Nucleus accumbens (tissue), 56 donors: ENCODE measurements around the gene ZFP1.
"Not testable (repeated sequence)": the region's sequence is repeated elsewhere in the genome, so short reads cannot be mapped to it uniquely, and the experiment has no call there.

ENCODE experiments used
- DNase-seq, 56 donors: peaks; one replicate each; lab custom pipeline; 2025; lab: John Stamatoyannopoulos, UW

The ZFP1 gene

DNA sequence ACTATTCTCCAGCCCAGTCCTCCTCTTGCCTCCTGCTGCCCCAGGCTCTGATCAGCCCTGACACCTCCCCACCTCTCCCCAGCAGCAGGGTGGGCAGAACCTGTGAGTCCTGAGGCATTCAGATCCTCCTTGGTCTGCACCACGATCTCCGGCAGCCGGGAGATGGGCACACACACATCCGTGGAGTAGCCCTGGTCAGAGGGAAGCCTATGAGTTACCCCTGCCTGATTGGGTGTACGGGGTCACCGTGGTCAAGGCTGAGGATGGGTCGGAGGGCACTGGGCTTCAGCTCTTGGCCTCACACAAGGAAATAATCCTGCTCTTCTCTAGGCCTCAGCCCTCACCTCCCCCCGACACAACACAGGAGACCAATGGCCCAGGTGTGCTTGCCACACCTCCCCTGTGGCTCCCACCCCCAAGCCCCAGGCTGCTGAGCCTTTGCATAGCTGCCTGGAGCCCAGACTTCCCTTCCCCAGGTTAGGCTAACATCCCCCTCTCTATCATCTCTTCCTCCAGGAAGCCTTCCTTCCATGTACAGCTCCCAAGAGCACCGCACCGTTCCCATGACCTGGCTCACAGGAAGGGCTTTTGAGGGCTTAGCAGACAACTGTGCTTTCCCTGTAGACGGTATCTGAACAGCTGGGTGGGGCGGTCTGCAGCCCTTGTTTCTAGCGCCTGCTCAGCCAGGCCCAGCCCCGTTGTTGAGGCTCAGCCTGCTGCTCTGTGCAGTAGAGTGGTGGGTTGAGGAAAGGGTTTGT lies 35.4 kb upstream of the ZFP1 start:
- DNase-seq: no peak

DNA sequence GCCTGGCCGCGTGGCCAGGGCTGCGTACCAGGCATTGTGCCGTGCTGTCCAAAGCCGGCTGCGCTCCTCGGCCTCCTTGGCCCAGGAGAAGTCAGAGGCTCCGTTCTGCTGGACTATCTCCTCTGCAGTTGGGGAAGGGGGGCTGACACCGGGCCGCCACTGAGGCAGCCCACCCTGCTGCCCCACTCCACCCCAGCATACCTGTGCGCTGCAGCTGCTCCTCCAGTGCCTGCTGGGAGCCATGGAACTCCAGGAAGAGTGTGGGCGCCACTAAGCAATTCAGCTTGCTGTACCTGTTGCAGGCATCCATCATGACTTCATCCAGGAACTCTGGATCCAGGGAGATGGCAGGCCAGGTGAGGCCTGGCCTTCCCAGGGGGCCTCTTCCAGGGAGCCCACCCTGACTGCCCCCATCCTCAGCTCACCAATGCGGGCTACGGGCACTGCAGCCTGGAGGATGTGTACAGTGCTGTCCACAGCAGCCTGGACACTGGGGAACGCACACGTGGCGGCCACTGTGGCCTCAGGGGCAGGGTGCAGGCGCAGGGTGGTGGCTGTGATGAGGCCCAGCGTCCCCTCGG lies 34.7 kb upstream of the ZFP1 start:
- no peak for DNase-seq

DNA sequence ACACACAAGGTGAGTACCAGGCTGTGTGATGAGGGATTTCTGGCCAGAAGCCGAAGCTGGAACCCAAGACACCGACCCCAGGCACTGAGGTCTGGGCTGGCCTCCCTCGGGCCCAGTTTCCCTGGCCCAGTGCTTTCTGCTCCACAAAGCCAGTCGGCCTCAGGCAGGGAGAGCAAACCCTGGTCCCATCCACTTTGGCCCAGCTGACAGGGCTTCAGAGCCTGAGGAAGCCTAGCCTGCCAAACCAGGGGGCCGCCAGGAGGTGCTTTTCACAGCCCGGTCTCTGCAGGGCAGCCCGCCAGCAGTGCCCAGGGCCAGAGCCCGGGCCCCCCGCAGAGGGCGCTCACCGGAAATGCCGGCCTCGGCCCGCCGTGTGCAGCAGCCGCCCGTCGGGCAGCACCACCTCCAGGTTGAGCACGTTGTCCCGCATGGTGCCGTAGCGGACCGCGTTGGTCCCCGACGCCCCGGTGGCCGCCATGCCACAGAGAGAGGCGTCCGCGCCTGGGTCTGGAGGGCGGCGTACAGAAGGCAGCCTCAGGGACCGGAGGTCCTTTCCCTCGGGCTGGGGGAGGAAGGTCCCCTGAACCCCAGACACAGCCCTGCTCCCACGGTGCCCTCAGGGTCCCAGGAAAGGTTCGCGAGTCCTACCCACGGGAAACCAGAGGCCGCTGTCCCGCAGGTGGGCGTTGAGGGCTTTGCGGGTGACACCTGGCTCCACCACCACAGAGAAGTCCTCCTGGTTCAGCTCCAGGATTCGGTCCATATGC lies 34.0 kb upstream of the ZFP1 start:
- DNase-seq: peak in 7 of 56 donors; percentile 20 to 40 (median 37)

DNA sequence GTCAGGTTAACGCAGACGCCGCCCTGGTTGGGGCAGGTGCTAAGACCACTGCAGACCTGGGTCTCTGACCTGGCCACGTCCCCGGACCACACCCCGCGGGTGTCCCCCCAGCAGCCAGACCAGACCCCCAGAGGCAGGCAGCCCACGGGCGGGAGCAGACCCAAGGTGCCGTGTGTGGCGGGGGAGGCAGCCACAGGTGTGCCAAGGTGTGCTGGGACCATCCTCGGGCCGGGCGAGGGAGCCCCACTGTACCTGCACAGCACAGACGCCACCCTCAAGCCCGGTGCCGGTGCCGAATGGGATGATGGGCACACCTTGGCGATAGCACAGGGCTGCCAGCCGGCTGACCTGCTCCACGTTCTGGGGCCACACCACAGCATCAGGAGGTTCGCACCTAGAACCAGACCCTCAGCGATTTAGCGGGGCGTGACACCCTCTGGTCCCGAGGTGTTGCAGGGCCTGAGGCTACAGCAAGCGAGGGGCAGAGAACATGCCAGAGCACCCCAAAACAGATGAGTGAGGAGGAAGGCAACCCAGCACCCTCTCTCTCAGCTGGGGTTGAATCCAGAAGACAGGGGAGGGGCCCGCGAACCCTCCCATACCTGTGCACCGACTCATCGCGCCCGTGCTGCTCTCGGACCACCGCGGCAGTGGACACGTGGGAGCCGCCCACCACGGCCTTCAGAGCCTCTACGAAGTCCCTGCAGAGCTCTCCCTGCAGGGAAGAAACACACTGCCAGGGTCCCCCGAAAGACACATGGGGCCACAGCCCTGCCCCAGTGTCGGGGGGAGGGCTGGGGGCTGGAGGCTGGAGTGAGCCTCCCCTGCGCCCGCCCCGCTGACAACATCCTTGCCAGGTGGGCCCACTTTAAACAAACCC lies 33.1 kb upstream of the ZFP1 start:
- DNase-seq: no peak

DNA sequence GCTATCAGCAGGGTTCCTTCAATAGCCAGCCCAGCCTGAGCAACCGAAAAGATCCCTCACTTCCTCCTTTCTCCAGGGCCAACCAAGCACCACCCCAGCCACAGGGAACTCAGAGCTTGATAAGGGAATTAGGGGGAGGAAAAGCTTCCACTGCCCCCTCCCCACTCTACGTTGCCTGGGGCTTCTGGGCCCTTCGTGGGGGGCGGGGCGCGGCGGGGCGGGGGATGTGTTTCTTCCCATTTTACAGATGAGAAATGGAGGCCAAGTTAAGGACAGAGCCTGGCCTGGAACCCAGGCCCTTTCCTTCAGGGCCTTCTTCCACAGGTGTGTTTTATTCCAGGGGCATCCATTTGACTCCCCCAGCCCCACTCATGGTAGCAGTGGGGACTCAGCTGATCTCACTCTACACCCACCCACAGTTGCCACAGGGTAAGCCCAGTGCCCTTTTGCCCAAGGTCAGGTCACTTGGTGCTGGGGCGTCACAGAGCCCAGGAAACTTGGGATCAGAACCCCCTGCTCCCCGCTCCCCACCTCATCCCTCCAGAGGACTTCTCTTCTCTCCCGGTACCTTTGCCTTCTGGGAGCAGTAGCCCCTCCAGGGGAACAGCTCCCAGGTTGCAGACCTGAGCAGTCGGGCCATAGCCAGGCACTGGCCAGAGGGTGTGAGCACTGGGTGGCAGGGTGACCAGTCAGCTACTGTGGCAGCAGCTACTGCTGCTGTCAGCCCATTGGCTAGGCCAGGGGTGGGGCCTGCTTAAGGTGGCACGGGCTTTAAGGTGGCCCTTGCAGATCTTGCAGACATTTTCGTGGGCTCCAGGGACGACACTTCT lies 32.0 kb upstream of the ZFP1 start, which contains the start of gene LDHD:
Gene LDHD, minus strand, starts transcription at position 700 of the 830 bp plus-strand sequence. Its CDS starts 60 bp downstream, at position 640.
- DNase-seq: peak in 55 of 56 donors; percentile 24 to 95 (median 81)

DNA sequence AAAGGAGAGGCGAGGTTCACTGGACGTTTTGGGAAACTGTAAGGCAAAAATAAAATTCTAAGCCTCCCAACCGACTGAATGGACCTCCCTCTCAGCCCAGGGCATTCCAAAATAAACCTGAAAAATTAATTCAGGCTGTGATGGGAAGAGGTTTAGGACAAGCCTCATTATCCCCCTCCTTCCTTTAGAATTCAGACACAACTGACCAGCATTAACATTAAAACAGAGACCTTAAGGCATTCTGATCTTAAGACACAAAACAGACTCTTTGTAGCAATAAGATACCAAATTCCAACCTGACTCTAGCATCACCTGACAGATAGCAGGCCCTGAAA lies 31.4 kb upstream of the ZFP1 start:
- no peak for DNase-seq

DNA sequence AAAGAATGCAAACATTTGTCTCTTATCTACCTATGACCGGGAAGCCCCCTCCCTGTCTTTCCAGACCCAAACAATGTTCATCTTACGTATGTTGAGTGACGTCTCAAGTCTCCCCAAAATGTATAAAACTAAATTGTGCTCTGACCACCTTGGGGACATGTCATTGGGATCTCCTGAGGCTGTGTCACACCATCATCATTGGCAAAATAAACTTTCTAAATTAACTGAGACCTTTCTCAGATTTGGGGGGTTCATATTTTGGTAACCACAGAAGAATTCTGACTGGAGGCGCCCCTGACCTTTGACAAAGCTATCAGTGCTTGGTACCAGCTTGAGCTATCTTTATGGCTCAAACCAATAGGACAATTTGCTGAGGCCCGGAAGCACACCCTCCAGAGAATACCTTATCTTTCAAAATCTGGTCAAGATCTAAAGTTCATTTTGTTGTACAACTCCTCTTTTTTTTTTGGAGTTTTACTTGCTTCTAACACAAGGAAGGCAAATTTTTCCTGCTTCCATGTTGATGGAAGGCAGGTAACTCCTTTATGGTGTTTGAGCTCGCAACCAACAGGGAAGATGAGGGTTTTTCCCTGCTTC lies 29.3 kb upstream of the ZFP1 start:
- DNase-seq: no peak

DNA sequence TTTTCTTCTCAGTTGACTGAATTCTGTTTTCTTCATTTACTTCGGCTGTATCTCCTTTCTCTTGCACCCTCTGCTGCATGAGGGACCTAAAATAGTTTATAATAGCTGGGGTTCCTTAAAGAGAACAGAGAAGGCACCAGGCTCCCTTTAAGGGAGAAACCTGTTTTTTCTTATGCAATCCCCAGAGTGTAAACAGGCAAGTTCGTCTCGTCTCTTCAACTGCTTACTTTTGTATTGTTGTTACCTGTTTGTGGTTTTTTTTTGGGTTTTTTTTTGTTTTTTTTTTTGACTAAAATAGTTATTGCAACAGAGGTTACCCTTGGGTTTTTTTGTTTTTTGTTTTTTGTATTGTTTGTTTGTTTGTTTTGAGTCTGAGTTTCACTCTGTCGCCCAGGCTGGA lies 28.1 kb upstream of the ZFP1 start:
- no peak for DNase-seq

DNA sequence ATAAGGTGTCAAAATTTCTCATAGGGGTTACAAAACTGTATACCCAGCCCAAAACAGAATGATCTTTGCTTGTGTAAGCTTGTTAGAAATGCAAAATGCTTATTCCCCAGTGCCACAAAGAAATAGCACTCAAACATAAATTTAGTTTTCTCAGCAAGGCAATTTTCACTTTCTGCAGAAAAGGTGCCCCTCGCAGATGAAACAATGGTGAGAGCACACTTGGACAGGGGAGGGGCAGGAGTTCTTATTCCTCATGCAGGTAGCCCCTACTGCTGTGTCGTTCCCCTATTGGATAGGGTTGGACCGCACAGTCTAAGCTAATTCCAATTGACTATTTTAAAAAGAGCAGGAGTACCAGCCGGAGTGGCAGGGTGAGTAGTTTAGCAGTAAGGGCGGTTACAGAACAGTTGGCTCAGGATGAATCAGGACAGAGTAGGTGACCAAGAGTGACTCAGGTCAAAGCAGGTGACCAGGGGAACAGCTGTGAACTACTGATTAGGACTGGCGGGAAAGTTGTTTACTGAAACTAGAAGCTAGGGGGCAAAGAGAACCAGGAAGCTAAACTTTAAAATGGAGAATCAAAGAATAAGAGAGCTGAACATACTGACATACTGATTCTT lies 26.3 kb upstream of the ZFP1 start:
- DNase-seq: no peak

DNA sequence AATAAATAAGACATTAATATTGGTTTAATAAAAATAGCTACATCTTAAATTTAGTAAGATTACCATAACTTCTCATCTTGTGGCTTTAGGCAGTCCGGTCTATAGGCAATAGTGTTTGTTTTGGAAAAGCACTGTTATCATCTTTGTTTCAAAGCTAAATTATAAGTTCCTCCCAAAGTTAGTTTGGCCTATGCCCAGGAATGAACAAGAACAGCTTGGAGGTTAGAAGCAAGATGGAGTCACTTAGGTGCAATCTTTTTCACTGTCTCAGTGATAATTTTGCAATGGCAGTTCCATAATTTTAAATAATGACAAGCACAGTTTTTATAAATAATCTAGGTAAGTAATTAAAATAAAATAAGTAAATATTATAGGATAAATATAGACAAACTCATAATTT lies 25.7 kb upstream of the ZFP1 start:
- DNase-seq: no peak

DNA sequence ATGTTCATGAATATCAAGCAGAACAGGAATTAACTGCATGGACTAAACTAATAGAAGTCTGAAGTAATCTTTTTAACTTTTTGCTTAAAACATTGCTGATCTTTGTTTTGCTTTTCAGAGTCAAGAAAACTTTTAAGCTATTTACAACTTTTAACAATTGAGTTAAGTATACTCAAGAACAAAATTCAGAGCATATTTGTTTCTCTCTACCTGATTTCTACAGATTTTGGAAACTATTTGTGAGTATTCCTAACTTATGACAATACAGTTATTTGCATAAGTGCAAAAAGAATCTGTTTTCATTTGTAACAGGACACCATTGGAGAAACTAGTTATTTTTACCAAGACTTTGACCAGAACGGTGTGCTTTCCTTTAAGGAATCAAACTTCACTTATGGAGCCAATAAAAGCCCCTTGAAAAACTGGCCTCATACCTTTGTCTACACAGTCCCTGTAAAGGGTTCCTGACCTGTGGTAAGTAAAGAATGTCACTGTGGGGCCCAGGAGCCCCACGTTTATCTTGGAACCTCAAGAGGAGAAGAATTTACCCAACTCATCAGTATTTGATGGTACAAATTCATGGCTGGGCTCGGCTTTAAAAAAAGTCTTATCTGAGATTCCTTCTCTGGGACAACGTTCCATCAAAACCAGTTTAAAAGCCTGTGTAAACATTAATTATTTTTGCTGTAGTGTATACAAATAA lies 20.5 kb upstream of the ZFP1 start:
- DNase-seq: no peak

DNA sequence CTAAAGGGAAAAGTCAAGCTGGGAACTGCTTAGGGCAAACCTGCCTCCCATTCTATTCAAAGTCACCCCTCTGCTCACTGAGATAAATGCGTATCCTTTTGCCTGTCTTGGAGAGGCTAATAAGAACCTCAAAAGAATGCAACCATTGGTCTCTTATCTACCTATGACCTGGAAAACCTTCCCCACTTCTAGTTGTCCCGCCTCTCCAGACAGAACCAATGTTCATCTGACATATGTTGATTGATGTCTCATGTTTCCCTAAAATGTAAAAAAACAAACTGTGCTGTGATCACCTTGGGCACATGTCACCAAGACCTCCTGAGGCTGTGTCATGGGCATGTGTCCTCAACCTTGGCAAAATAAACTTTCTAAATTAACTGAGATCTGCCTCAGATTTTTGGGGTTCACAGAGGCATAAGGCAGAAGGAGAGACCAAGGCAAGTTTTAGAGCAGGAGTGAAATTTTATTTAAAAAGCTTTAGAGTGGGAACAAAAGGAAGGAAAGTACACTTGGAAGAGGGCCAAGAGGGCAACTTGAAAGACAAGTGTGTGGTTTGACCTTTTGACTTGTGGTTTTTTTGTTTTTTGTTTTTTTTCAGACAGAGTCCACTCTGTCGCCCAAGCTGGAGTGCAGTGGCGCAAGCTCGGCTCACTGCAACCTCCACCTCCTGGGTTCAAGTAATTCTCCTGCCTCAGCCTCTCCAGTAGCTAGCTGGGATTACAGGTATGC lies 18.7 kb upstream of the ZFP1 start:
- DNase-seq: not testable (repeated sequence)

DNA sequence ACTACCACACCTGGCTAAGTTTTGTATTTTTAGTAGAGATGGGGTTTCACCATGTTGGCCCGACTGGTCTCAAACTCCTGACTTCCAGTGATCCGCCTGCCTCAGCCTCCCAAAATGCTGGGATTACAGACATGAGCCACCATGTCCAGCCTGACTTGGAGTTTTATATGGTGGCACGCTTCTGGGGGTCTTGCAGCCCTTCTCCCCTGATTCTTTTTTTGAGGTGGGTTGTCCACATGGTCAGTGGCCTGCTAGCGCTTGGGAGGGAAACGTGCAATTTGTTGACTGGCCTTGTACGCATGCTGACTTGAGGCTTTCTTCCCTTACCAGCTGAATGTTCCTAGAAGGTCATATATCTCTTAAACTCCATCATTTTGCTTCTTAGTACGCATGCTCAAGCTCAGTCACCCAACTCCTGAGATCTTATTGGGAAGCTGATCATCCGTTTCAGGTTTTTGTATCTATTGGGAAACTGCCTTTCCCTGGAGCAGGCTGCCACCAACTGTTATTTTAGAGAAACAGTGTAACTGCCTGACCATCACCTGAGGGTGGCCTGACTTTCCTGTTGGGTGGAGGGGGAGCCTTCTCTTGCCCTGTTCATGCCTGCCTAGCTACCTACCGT lies 18.1 kb upstream of the ZFP1 start:
- peak in 1 of 56 donors; percentile 14 for DNase-seq

DNA sequence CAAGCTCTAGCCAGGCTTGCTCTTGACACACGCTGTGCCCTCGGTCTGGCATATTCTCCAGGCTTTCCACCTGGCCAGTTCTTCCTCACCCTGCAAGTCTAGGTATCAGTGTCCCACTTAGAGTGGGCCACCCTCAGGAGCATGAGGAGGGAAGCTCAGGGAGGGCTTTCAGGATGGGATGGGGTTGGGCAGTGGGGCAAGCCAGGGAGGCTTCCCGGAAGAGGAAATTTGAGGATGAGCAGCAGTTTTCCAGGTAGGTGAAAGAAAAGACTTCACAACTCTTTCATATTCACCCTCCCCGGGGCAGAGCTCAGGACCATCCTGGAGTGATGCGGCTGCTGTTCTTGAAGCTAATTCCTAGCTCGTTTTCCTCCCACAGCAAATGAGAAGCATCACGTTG lies 17.2 kb upstream of the ZFP1 start:
- no peak for DNase-seq

DNA sequence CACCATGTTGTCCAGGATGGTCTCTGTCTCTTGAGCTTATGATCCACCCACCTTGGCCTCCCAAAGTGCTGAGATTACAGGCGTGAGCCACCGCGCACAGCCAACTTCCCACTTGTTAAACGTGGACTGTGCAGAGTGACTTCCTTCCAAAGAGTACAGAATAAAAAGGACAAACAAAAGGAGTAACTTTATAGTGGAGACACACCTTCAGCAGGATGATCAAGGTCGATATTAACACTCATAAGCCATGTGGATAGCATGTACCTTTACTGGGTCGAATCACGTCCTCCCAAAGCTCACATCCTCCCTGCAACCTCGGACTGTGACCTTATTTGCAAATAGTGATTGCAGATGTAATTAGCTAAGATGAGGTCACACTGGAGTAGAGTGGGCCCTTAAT lies 10.1 kb upstream of the ZFP1 start:
- no peak for DNase-seq

DNA sequence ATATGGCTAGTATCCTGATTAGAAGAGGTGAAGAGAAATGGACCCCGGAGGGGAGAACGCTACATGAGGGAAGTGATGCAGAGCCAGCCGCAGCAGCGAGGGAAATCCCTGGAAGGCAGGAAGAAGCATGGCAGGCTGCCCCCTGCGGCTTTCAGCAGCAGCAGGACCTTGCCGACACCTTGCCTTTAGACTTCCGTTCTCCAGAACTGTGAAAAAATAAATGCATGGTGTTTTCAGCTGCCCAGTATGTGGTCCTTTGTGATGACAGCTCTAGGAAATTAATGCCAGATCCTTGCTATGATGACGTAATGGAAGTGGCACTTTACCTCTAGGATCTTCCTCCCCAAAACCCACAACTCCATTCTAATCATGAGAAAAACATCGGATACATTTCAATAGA lies 9.7 kb upstream of the ZFP1 start:
- DNase-seq: no peak

DNA sequence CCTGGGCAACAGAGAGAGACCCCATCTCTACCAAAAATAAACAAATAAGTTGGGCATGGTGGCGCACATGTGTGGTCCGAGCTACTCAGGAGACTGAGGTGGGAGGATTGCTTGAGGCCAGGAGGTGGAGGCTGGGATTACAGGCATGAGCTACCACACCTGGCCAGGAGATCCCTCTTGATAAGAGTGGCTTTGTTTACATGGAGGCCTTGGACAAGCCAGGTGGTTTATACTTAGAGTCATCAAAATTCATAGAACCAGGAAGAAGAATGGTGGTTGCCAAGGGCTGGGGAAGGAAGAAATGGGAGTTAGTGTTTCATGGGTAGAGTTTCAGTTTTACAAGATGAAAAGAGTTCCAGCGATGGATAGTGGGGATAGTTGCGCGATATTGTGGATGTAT lies 8.8 kb upstream of the ZFP1 start:
- no peak for DNase-seq
